Loucy (cell line): ENCODE measurements around the gene APOBEC4.

Source experiments
- CTCF ChIP-seq: fragments of 200-600 bp; sonication (generic); conservative IDR thresholded peaks from 2 replicates; pipeline ENCODE4 v1.5.1; 2014; ENCODE audit warnings: mild to moderate bottlenecking, antibody characterized with exemption, low read length
- EZH2phosphoT487 ChIP-seq: fragments of 200-600 bp; IDR thresholded peaks from 2 replicates; pipeline ENCODE4 v1.6.1; 2018; ENCODE audit warnings: antibody characterized with exemption, mild to moderate bottlenecking, moderate library complexity, borderline replicate concordance

DNA sequence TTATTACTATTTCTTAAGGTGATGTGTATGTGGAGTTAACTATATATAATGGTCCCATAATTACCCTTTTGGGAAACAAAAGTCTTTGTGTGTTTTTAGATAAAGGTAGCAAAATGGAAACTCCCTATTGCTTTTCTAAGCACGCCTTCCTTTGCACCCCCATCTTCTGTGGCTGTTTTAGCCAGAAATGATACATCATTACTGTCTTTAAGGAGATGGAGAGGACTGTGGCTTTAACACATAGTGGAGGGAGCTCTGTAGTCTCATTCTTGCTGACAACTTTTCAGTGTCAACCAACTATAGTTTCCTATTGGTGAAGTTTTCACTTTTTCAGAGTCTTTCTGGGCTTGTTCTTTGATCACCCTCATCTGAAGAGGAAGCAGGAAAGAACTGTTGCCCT, 1.0 kb downstream of the APOBEC4 start:
- TF ChIP-seq CTCF = no peak
- no peak for TF ChIP-seq EZH2phosphoT487
